GM19193 (cell line): ENCODE results near the gene NOX4.

Experiments
- POLR2A ChIP-seq: IDR thresholded peaks from 4 replicates; pipeline ENCODE4 v1.6.1; 2011; ENCODE audit not compliant: insufficient read depth, insufficient read length; ENCODE audit errors: extremely low read depth

The NOX4 gene

DNA sequence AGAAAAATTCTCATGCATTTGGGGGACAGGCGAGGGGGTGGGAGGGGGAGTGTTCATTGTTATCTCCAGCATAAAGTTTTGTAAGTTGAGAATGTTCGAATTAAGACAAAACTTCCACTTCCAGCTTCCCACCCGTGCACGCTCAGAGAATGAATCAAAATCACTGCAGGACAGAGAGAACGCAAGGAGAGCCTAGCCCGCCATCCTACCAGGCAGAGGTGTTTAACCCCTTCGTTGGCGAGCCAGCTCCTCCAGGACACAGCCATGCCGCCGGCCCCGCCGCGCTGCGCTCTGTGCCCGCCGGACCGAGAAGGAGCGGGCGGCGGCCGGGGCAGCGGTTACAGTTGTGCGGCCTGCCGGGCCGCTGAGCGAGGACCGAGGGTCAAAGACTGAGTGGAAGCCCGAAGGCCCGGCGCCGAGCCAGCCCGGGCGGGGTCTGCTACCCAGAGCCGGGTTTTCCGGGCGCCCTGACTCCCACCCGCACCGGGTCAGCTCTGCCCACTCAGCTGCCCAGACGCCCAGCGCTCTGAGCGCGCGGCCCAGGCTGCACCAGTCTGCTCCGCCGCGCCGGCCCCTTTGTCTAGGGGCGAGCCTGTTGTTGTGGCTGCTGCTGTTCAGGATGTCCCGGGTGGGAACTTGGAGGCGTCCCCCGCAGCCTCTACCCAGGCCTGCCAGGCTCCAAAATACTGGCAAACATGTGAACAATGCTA is at the start of gene NOX4:
Gene NOX4, minus strand, starts transcription at position 395 of the 710 bp plus-strand sequence. Its CDS starts 129 bp downstream, at position 266.
- TF ChIP-seq POLR2A = no peak

DNA sequence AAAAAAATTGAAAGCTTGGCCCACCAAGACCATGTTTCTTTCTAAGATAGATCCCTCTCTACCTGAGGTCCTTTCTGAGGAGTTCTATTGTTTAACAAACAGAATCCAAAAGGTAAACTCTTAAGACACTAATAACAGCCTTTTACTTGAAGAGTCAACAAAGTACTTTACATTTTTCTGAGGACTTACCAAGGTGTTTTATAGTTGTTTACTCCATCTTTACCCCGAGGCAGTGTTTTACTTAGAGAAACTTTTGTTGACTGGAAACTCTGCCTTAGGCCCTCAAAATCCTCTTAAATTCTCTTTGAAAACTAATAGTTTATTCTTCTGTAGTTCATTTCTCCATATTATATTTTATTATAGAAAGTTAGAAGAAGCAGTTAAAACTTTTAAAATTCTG is 49.7 kb upstream of the NOX4 start:
- no peak for TF ChIP-seq POLR2A

DNA sequence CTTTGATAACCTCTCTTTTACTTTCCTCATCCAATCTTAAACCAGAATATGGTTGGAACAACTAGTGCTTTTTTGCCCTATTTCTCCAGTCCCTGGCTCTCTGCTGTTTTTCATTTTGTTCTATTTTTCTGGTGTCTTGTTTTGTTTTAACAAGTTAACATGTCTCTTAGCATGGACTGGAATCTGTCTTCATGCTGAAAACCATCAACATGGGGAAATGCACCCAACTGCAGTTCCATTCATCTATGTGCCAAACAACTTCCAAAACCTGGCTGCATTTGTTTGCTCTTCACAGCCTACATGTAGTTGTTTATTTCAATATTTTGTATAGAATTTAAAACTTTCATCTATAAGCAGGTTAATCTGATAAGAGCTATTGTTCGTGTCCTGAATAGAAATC is 46.8 kb upstream of the NOX4 start:
- TF ChIP-seq POLR2A = no peak

- no peak for TF ChIP-seq POLR2A
Measured at GRCh38 chr11:89536926-89537325, 45.8 kb upstream of the NOX4 start.

GRCh38 chr11:89535221-89535620 is 44.0 kb upstream of the NOX4 start:
- no peak for TF ChIP-seq POLR2A

- TF ChIP-seq POLR2A = no peak
Measured at GRCh38 chr11:89529626-89530380, 38.6 kb upstream of the NOX4 start.

DNA sequence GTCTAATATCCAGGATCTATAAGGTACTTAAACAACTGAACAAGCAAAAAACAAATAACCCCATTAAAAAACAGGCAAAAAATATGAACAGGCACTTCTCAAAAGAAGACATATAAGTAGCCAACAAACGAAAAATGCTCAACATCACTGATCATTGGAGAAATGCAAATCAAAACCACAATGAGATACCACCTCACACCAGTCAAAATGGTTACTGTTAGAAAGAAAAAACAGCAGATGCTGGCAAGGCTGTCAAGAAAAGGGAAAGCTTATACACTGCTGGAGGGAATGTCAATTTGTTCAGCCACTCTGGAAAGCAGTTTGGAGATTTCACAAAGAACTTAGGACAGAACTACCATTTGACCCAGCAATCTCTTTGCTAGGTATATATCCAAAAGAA is 30.6 kb upstream of the NOX4 start:
- no peak for TF ChIP-seq POLR2A

DNA sequence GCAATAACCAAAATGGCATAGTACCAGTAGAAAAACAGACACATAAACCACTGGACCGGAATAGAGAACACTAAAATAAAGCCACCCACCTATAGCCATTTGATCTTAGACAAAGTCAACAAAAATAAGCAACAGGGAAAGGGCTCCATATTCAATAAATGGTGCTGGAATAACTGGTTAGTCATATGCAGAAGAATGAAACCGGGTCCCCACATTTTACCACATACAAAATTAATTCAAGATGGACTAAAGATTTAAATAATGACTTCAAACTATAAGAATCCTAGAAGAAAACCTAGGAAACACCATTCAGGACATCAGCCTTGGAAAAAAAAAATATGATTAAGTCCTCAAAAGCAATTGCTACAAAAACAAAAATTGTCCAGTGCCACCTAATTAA is 30.1 kb upstream of the NOX4 start:
- TF ChIP-seq POLR2A = no peak

GRCh38 chr11:89516496-89516895 is 25.3 kb upstream of the NOX4 start:
- no peak for TF ChIP-seq POLR2A

DNA sequence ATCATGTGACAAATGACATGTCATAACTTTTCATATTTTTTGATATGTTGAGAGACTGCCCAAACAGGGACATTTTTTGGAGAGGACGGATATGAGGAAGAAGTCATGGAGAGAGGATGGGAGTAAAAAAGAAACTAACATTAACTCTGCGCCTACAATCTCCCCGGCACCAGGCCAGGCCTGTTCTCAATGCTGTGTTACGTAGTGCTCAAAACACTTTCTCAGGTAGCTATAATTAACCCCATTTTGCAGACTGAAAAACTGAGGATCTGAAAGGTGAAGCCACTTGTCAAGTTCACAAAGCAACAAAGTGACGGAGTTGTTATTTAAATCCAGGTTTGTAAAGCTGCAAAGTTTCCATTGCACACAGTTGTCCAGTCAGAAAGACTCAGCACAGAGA is 17.4 kb upstream of the NOX4 start:
- TF ChIP-seq POLR2A = no peak

- TF ChIP-seq POLR2A = no peak
Measured at GRCh38 chr11:89504270-89504669, 13.1 kb upstream of the NOX4 start.

- TF ChIP-seq POLR2A = no peak
Measured at GRCh38 chr11:89503422-89503821, 12.2 kb upstream of the NOX4 start.

DNA sequence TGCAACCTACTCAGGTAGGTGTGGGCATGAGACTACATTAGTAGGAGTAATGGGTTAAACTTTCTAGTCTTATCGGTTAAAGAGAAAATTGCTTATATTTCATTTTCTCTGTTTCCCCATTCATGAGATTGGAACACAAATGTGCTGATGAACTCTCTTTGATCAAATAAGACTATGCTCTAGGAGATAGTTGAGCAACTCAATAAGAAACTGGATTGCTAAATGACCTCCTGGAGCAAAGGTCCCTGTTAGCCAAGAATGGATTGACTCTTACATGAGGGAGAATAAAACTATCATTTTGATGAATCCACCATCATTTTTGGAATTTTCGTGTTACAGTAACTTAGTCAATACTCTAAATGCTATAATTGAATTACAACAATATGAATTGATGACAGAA is 11.1 kb upstream of the NOX4 start:
- no peak for TF ChIP-seq POLR2A

- no peak for TF ChIP-seq POLR2A
Measured at GRCh38 chr11:89500336-89500735, 9.2 kb upstream of the NOX4 start.

- no peak for TF ChIP-seq POLR2A
Measured at GRCh38 chr11:89498845-89499448, 7.8 kb upstream of the NOX4 start.

DNA sequence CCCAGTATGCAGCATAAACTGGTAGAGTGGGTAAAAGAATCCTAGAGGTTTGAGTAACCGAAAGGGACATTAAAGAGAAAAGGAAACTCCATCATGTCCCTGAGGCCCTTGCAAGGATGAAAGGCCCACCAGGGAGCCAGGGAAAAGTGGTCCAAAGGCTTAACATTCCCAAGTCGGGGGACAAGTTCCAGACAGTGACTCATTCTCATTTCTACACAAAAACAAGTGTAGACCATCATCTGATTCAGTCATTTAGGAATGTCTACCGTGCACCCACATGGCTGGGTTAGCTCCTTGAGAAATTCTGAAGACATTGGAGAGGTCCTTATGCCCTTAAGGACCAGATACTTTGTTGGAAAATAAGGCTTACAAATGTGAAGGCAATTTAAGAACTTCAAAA is 4.8 kb upstream of the NOX4 start:
- TF ChIP-seq POLR2A = no peak

DNA sequence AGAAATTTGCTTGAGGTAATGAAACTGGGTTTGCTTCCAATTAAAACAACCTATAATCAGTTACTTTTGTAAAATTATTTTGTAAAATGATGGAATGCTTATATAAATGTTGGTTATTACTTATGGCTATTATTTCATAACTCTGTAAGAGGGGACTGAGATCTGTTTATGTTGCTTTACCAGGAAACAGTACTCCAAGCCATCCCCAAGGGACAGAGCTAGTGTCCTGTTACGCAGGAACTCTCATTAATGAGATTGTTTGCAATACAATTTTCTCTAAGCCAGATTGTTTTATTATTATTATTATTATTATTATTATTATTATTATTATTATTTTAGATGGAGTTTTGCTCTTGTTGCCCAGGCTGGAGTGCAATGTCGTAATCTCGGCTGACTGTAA is 2.3 kb upstream of the NOX4 start:
- TF ChIP-seq POLR2A = no peak

GRCh38 chr11:89490602-89490980 is 584 bp downstream of the NOX4 start:
- no peak for TF ChIP-seq POLR2A
